SK-N-SH treated with all-trans-retinoic acid at 6 μM for 48 hours (cell line): Measurements from ENCODE around the gene DDHD1.

ENCODE experiments used
- ATAC-seq: fragments of 200-7000 bp; cut with Tn5 transposase; 3 replicates; pipeline ENCODE4 v1.9.1; 2020; ENCODE audit warnings: mild to moderate bottlenecking, moderate library complexity
- ARNTL ChIP-seq: fragments of 450-650 bp; formaldehyde crosslinking; IDR thresholded peaks from 2 replicates; pipeline ENCODE4 v1.5.0; 2020; ENCODE audit warnings: low read depth, mild to moderate bottlenecking, moderate library complexity, borderline replicate concordance
- BACH2 ChIP-seq: fragments of 250-450 bp; sonication (Bioruptor Pico); IDR thresholded peaks from 2 replicates; pipeline ENCODE4 v1.9.0; 2021; ENCODE audit warnings: mild to moderate bottlenecking, borderline replicate concordance
- CSDC2 ChIP-seq: fragments of 250-450 bp; sonication (Bioruptor Pico); IDR thresholded peaks from 2 replicates; pipeline ENCODE4 v1.5.0; 2020; ENCODE audit warnings: mild to moderate bottlenecking, moderate library complexity
- CSRNP3 ChIP-seq: fragments of 250-450 bp; sonication (Bioruptor Pico); IDR thresholded peaks from 2 replicates; pipeline ENCODE4 v1.5.1; 2021; ENCODE audit warnings: mild to moderate bottlenecking, moderate library complexity
- ESRRG ChIP-seq: fragments of 250-450 bp; sonication (Bioruptor Pico); IDR thresholded peaks from 2 replicates; pipeline ENCODE4 v1.6.1; 2021; ENCODE audit warnings: mild to moderate bottlenecking
- GLIS3 ChIP-seq: fragments of 250-450 bp; sonication (Bioruptor Pico); IDR thresholded peaks from 2 replicates; pipeline ENCODE4 v1.5.0; 2020; ENCODE audit warnings: mild to moderate bottlenecking, moderate library complexity
- ISL1 ChIP-seq: fragments of 250-450 bp; sonication (Bioruptor Pico); IDR thresholded peaks from 2 replicates; pipeline ENCODE4 v2.1.2; 2022; ENCODE audit warnings: mild to moderate bottlenecking, moderate library complexity
- OSR1 ChIP-seq: fragments of 250-450 bp; sonication (Bioruptor Pico); IDR thresholded peaks from 2 replicates; pipeline ENCODE4 v1.8.0; 2022; ENCODE audit warnings: moderate library complexity, mild to moderate bottlenecking, inconsistent platforms
- PATZ1 ChIP-seq: fragments of 250-450 bp; sonication (Bioruptor Pico); IDR thresholded peaks from 2 replicates; pipeline ENCODE4 v1.8.0; 2020; ENCODE audit warnings: mild to moderate bottlenecking, moderate library complexity, borderline replicate concordance
- POU6F1 ChIP-seq: fragments of 250-450 bp; sonication (Bioruptor Pico); IDR thresholded peaks from 2 replicates; pipeline ENCODE4 v1.8.0; 2021; ENCODE audit warnings: low read depth, mild to moderate bottlenecking, moderate library complexity, borderline replicate concordance
- PPARA ChIP-seq: fragments of 250-450 bp; sonication (Bioruptor Pico); IDR thresholded peaks from 2 replicates; pipeline ENCODE4 v1.5.0; 2020; ENCODE audit warnings: mild to moderate bottlenecking, borderline replicate concordance
- RARB ChIP-seq: fragments of 250-450 bp; sonication (Bioruptor Pico); IDR thresholded peaks from 2 replicates; pipeline ENCODE4 v1.8.0; 2021; ENCODE audit warnings: mild to moderate bottlenecking, moderate library complexity
- SNAI2 ChIP-seq: fragments of 250-450 bp; sonication (Bioruptor Pico); IDR thresholded peaks from 2 replicates; pipeline ENCODE4 v1.5.0; 2020; ENCODE audit warnings: mild to moderate bottlenecking, moderate library complexity
- TCF4 ChIP-seq: fragments of 250-450 bp; sonication (Bioruptor Pico); IDR thresholded peaks from 2 replicates; pipeline ENCODE4 v1.8.0; 2021; ENCODE audit warnings: mild to moderate bottlenecking, moderate library complexity, borderline replicate concordance
- TOX ChIP-seq: fragments of 250-450 bp; sonication (Bioruptor Pico); IDR thresholded peaks from 2 replicates; pipeline ENCODE4 v1.8.0; 2021; ENCODE audit warnings: mild to moderate bottlenecking, moderate library complexity, borderline replicate concordance
- ZC3H10 ChIP-seq: fragments of 250-450 bp; sonication (Bioruptor Pico); IDR thresholded peaks from 2 replicates; pipeline ENCODE4 v1.5.1; 2021; ENCODE audit warnings: mild to moderate bottlenecking, moderate library complexity
- ZFP3 ChIP-seq: fragments of 250-450 bp; sonication (Bioruptor Pico); IDR thresholded peaks from 2 replicates; pipeline ENCODE4 v1.5.0; 2020; ENCODE audit warnings: mild to moderate bottlenecking, moderate library complexity
- ZFP30 ChIP-seq: fragments of 450-650 bp; formaldehyde crosslinking; IDR thresholded peaks from 2 replicates; pipeline ENCODE4 v1.5.0; 2022; ENCODE audit warnings: mild to moderate bottlenecking, moderate library complexity
- ZNF565 ChIP-seq: fragments of 450-650 bp; formaldehyde crosslinking; conservative IDR thresholded peaks from 2 replicates; pipeline ENCODE4 v1.5.0; 2020; ENCODE audit warnings: low read depth, mild to moderate bottlenecking, moderate library complexity
- ZNF70 ChIP-seq: fragments of 450-650 bp; formaldehyde crosslinking; IDR thresholded peaks from 2 replicates; pipeline ENCODE4 v1.5.0; 2020; ENCODE audit warnings: mild to moderate bottlenecking, moderate library complexity
- ZNF8 ChIP-seq: fragments of 450-650 bp; formaldehyde crosslinking; IDR thresholded peaks from 2 replicates; pipeline ENCODE4 v1.5.0; 2020; ENCODE audit warnings: mild to moderate bottlenecking, moderate library complexity

The DDHD1 gene

GRCh38 chr14:53128303-53129028 lies 24.7 kb downstream of the DDHD1 start:
- no peak for TF ChIP-seq POU6F1 (CRISPR knock-in tag)
- TF ChIP-seq TCF4: no peak
- TF ChIP-seq SNAI2 (CRISPR knock-in tag): no peak
- no peak for TF ChIP-seq BACH2
- no peak for TF ChIP-seq PATZ1 (CRISPR knock-in tag)
- TF ChIP-seq TOX (CRISPR knock-in tag): no peak
- TF ChIP-seq ZNF8 (CRISPR knock-in tag): no peak
- TF ChIP-seq ZFP3: no peak
- no peak for TF ChIP-seq ZNF565 (CRISPR knock-in tag)
- no peak for TF ChIP-seq ZC3H10 (CRISPR knock-in tag)
- TF ChIP-seq PPARA: no peak
- TF ChIP-seq ISL1 (CRISPR knock-in tag): no peak
- no peak for TF ChIP-seq ZNF70 (CRISPR knock-in tag)
- no peak for TF ChIP-seq ZFP30
- TF ChIP-seq CSRNP3 (CRISPR knock-in tag): no peak
- TF ChIP-seq ESRRG: no peak
- no peak for TF ChIP-seq GLIS3 (CRISPR knock-in tag)
- no peak for TF ChIP-seq OSR1 (CRISPR knock-in tag)
- TF ChIP-seq RARB (CRISPR knock-in tag): no peak
- no peak for ATAC-seq

- no peak for TF ChIP-seq SNAI2 (CRISPR knock-in tag)
- TF ChIP-seq, all 23 proteins: peak for 0
- ATAC-seq: no peak
Observed at GRCh38 chr14:53127832-53128231, 25.3 kb downstream of the DDHD1 start.

- TF ChIP-seq OSR1 (CRISPR knock-in tag) (no peak), CSRNP3 (CRISPR knock-in tag) (no peak), SNAI2 (CRISPR knock-in tag) (no peak), RARB (CRISPR knock-in tag) (no peak), ZNF565 (CRISPR knock-in tag) (no peak), ARNTL (CRISPR knock-in tag) (no peak), TCF4 (no peak), POU6F1 (CRISPR knock-in tag) (no peak), ZFP30 (no peak)
- no peak for ATAC-seq
Observed at GRCh38 chr14:53127151-53127550, 26.0 kb downstream of the DDHD1 start.

- no peak for TF ChIP-seq ISL1 (CRISPR knock-in tag)
- no peak for TF ChIP-seq ZFP30
- no peak for TF ChIP-seq CSDC2 (CRISPR knock-in tag)
- ATAC-seq: no peak
Observed at GRCh38 chr14:53126731-53127130, 26.4 kb downstream of the DDHD1 start.
